SK-N-SH treated with all-trans-retinoic acid at 6 μM for 48 hours (cell line): ENCODE data around the gene LY6G5C.

ENCODE experiments used
- ARNTL ChIP-seq: fragments of 450-650 bp; formaldehyde crosslinking; IDR thresholded peaks from 2 replicates; pipeline ENCODE4 v1.5.0; 2020; ENCODE audit warnings: low read depth, mild to moderate bottlenecking, moderate library complexity, borderline replicate concordance
- CREB5 ChIP-seq: fragments of 250-450 bp; sonication (Bioruptor Pico); IDR thresholded peaks from 2 replicates; pipeline ENCODE4 v1.5.1; 2020; ENCODE audit warnings: low read depth, mild to moderate bottlenecking, moderate library complexity
- CSDC2 ChIP-seq: fragments of 250-450 bp; sonication (Bioruptor Pico); IDR thresholded peaks from 2 replicates; pipeline ENCODE4 v1.5.0; 2020; ENCODE audit warnings: mild to moderate bottlenecking, moderate library complexity
- CSRNP3 ChIP-seq: fragments of 250-450 bp; sonication (Bioruptor Pico); IDR thresholded peaks from 2 replicates; pipeline ENCODE4 v1.5.1; 2021; ENCODE audit warnings: mild to moderate bottlenecking, moderate library complexity
- GLIS3 ChIP-seq: fragments of 250-450 bp; sonication (Bioruptor Pico); IDR thresholded peaks from 2 replicates; pipeline ENCODE4 v1.5.0; 2020; ENCODE audit warnings: mild to moderate bottlenecking, moderate library complexity
- PATZ1 ChIP-seq: fragments of 250-450 bp; sonication (Bioruptor Pico); IDR thresholded peaks from 2 replicates; pipeline ENCODE4 v1.8.0; 2020; ENCODE audit warnings: mild to moderate bottlenecking, moderate library complexity, borderline replicate concordance
- POU6F1 ChIP-seq: fragments of 250-450 bp; sonication (Bioruptor Pico); IDR thresholded peaks from 2 replicates; pipeline ENCODE4 v1.8.0; 2021; ENCODE audit warnings: low read depth, mild to moderate bottlenecking, moderate library complexity, borderline replicate concordance
- RARB ChIP-seq: fragments of 250-450 bp; sonication (Bioruptor Pico); IDR thresholded peaks from 2 replicates; pipeline ENCODE4 v1.8.0; 2021; ENCODE audit warnings: mild to moderate bottlenecking, moderate library complexity
- ZC3H10 ChIP-seq: fragments of 250-450 bp; sonication (Bioruptor Pico); IDR thresholded peaks from 2 replicates; pipeline ENCODE4 v1.5.1; 2021; ENCODE audit warnings: mild to moderate bottlenecking, moderate library complexity

- TF ChIP-seq CSDC2 (CRISPR knock-in tag) = no peak
- TF ChIP-seq ARNTL (CRISPR knock-in tag) = no peak
- TF ChIP-seq GLIS3 = no peak
- no peak for TF ChIP-seq PATZ1 (CRISPR knock-in tag)
- TF ChIP-seq CREB5 = no peak
- no peak for TF ChIP-seq RARB (CRISPR knock-in tag)
- no peak for TF ChIP-seq CSRNP3 (CRISPR knock-in tag)
- TF ChIP-seq POU6F1 (CRISPR knock-in tag) = no peak
- TF ChIP-seq ZC3H10 (CRISPR knock-in tag) = no peak
Measured at GRCh38 chr6:31700740-31701401, 20.0 kb upstream of the LY6G5C start.
